WTC11 (cell line): Measurements from ENCODE around the gene PRR13. TPM values are rescaled to one million over a fixed set of nuclear protein-coding genes. Genes with fewer than 3 reads are reported as not detected.
A peak's percentile ranks its signal among the peaks of the same experiment; 100 is the strongest.

ENCODE experiments used
- ATAC-seq: fragments of 200-7000 bp; cut with Tn5 transposase; 2 replicates; pipeline ENCODE4 v1.10.0; 2021; ENCODE audit warnings: mild to moderate bottlenecking, moderate library complexity
- CTCF ChIA-PET: fragments of 300-600 bp; sonication (Branson Sonifier 250); formaldehyde crosslinking; loops from one replicate; lab custom pipeline; 2021; ENCODE audit warnings: antibody characterized with exemption; lab: Charles Lee
- POLR2A ChIA-PET: fragments of 350-600 bp; sonication (Branson Sonifier 250); formaldehyde crosslinking; loops from one replicate; lab custom pipeline; 2021; ENCODE audit warnings: antibody characterized with exemption; lab: Charles Lee
- DNase-seq: peaks from one replicate; pipeline ENCODE4 v3.0.0; 2021; ENCODE audit warnings: low spot score
- H3K27ac Mint-ChIP-seq: 2 replicates; pipeline ENCODE4 v1.8.0; 2021; ENCODE audit warnings: mixed read lengths
- H3K27me3 Mint-ChIP-seq: 2 replicates; pipeline ENCODE4 v1.8.0; 2021; ENCODE audit warnings: low read depth, mild to moderate bottlenecking, moderate library complexity, mixed read lengths
- H3K36me3 Mint-ChIP-seq: 2 replicates; pipeline ENCODE4 v1.8.0; 2021; ENCODE audit warnings: mixed read lengths
- H3K4me1 Mint-ChIP-seq: 2 replicates; pipeline ENCODE4 v1.8.0; 2022; ENCODE audit warnings: mixed read lengths
- H3K4me3 Mint-ChIP-seq: 2 replicates; pipeline ENCODE4 v1.8.0; 2021; ENCODE audit warnings: mild to moderate bottlenecking, moderate library complexity, mixed read lengths
- H3K9me3 Mint-ChIP-seq: 2 replicates; pipeline ENCODE4 v1.8.0; 2021; ENCODE audit warnings: mixed read lengths
- AR ChIP-seq: fragments of 250-450 bp; sonication (Bioruptor Pico); IDR thresholded peaks from 2 replicates; pipeline ENCODE4 v1.9.0; 2021; ENCODE audit warnings: mild to moderate bottlenecking
- ATF2 ChIP-seq: sonication (generic); formaldehyde crosslinking; IDR thresholded peaks from 2 replicates; pipeline ENCODE4 v1.8.1; 2022; ENCODE audit warnings: low read depth, missing genetic modification reagents, borderline replicate concordance
- ATF3 ChIP-seq: sonication (generic); formaldehyde crosslinking; conservative IDR thresholded peaks from 2 replicates; pipeline ENCODE4 v1.8.1; 2022; ENCODE audit warnings: mild to moderate bottlenecking, missing genetic modification reagents
- E2F4 ChIP-seq: sonication (generic); formaldehyde crosslinking; IDR thresholded peaks from 2 replicates; pipeline ENCODE4 v1.8.1; 2022; ENCODE audit warnings: low read depth, mild to moderate bottlenecking, moderate library complexity, missing genetic modification reagents, borderline replicate concordance
- FOXK1 ChIP-seq: sonication (generic); formaldehyde crosslinking; IDR thresholded peaks from 2 replicates; pipeline ENCODE4 v1.8.0; 2022; ENCODE audit warnings: mild to moderate bottlenecking, moderate library complexity, missing genetic modification reagents
- FOXP4 ChIP-seq: sonication (generic); formaldehyde crosslinking; IDR thresholded peaks from 2 replicates; pipeline ENCODE4 v1.8.0; 2022; ENCODE audit warnings: mild to moderate bottlenecking, missing genetic modification reagents
- GTF2I ChIP-seq: fragments of 250-450 bp; sonication (Bioruptor Pico); conservative IDR thresholded peaks from 2 replicates; pipeline ENCODE4 v1.4.0; 2021; ENCODE audit warnings: mild to moderate bottlenecking
- HMGA2 ChIP-seq: fragments of 250-450 bp; sonication (Bioruptor Pico); IDR thresholded peaks from 2 replicates; pipeline ENCODE4 v1.4.0; 2021; ENCODE audit warnings: mild to moderate bottlenecking, moderate library complexity
- JAZF1 ChIP-seq: fragments of 250-450 bp; sonication (Bioruptor Pico); IDR thresholded peaks from 2 replicates; pipeline ENCODE4 v1.9.0; 2021; ENCODE audit warnings: moderate library complexity, mild to moderate bottlenecking, inconsistent platforms
- JUN ChIP-seq: sonication (generic); formaldehyde crosslinking; IDR thresholded peaks from 2 replicates; pipeline ENCODE4 v1.8.0; 2023; ENCODE audit warnings: mild to moderate bottlenecking, missing genetic modification reagents
- NFYB ChIP-seq: sonication (generic); formaldehyde crosslinking; conservative IDR thresholded peaks from 2 replicates; pipeline ENCODE4 v1.8.0; 2022; ENCODE audit warnings: low read depth, missing genetic modification reagents
- OVOL2 ChIP-seq: fragments of 250-450 bp; sonication (Bioruptor Pico); IDR thresholded peaks from 2 replicates; pipeline ENCODE4 v1.9.0; 2021; ENCODE audit warnings: mild to moderate bottlenecking, borderline replicate concordance
- ZBTB43 ChIP-seq: sonication (generic); formaldehyde crosslinking; IDR thresholded peaks from 2 replicates; pipeline ENCODE4 v1.8.1; 2023; ENCODE audit warnings: mild to moderate bottlenecking, missing genetic modification reagents
- ZNF138 ChIP-seq: sonication (generic); formaldehyde crosslinking; conservative IDR thresholded peaks from 2 replicates; pipeline ENCODE4 v1.8.1; 2022; ENCODE audit warnings: mild to moderate bottlenecking, moderate library complexity, missing genetic modification reagents
- ZNF317 ChIP-seq: sonication (generic); formaldehyde crosslinking; IDR thresholded peaks from 2 replicates; pipeline ENCODE4 v1.8.1; 2023; ENCODE audit warnings: low read depth, mild to moderate bottlenecking, moderate library complexity, missing genetic modification reagents, borderline replicate concordance
- total RNA-seq: library from RNA; stranded (reverse); gene quantifications from 3 replicates; pipeline ENCODE4 v1.2.3, GENCODE V29; 2021
- TF ChIP-seq, protein P1 (sequence below): sonication (generic); formaldehyde crosslinking; IDR thresholded peaks from 2 replicates; pipeline ENCODE4 v1.8.1; 2022; ENCODE audit warnings: mild to moderate bottlenecking, missing genetic modification reagents, moderate library complexity, borderline replicate concordance
- TF ChIP-seq, protein P2 (sequence below): sonication (generic); formaldehyde crosslinking; IDR thresholded peaks from 2 replicates; pipeline ENCODE4 v1.8.1; 2023; ENCODE audit warnings: mild to moderate bottlenecking, missing genetic modification reagents, moderate library complexity

Gene PRR13
- total RNA-seq, 1 experiment from 2014 or later, result 187 TPM

DNA sequence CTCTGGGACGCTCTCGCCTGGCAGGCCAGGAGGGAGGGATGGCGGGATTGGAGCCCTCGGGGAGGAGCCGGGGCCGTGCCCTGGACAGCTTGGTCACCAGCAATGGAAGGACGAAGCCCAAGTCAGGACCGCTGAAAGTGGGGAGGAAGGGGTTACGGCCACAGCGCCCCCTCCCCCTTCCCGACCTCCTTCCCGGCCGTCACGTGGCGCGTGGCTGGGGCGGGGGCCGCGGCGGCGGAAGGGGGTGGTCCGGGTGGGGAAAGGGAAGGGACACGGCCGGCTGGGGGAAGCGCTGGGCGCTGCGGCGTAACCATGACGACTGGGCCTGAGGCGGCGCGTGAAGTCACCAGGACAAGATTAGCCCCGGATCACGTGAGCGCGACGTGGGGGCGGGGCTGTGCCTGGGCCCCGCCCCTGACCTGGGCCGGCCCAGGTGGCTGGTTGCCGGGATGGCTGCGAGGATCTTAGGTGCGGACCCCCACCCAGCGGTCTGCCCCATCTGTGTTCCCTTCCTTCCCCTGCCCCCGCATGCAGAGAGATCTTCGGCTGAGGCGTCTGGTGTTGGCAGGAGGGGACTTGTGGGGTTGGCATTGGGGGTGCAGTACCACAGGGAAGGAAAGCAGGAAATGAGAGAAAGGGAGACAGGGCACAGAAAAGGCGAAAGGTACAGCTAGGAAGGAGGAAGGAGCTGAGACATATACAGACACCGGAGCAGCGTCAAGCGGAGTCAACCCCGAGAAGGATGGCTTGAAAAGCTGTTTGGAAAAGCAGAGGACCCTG, 51.5 kb downstream of the PRR13 start (continued):
- TF ChIP-seq AR (CRISPR knock-in tag) (no peak), FOXK1 (CRISPR knock-in tag) (peak; percentile 67; the same call in 1 of the 2 replicates), FOXP4 (0 out of 2 replicates have a peak, but pooled peaks have one; percentile 60), HMGA2 (CRISPR knock-in tag) (no peak), JAZF1 (CRISPR knock-in tag) (no peak), E2F4 (CRISPR knock-in tag) (no peak), ZNF138 (0 out of 2 replicates have a peak, but pooled peaks have one; percentile 70), NFYB (no peak), ATF2 (CRISPR knock-in tag) (no peak), ZBTB43 (0 out of 2 replicates have a peak, but pooled peaks have one; percentile 55), GTF2I (CRISPR knock-in tag) (no peak)

- ChIA-PET CTCF (interaction anchor here (0.6 to 4.8 kb wide), 14 partner anchors 11 to 264 kb away, joined by 3 to 39 read pairs (median 5); partner anchors contain the start of genes AAAS, ATF7 and ATP5MC2), POLR2A (interaction anchor here (0.6 to 3.2 kb wide), 3 partner anchors 11 to 282 kb away, joined by 3 to 23 read pairs (median 3); no protein-coding TSS in a partner anchor)
- Mint-ChIP-seq H3K4me3 (peak overlapping the region; percentile 88), H3K9me3 (no peaks in the 10 kb centered on the region), H3K36me3 (no peaks in the 10 kb centered on the region), H3K27ac (peak overlapping the region; percentile 99), H3K27me3 (no peaks in the 10 kb centered on the region), H3K4me1 (peaks cover 52% of the 10 kb centered on the region)
- TF ChIP-seq HMGA2 (CRISPR knock-in tag) (no peak), ZBTB43 (no peak), JUN (CRISPR knock-in tag) (no peak), OVOL2 (CRISPR knock-in tag) (no peak), NFYB (no peak), ZNF317 (no peak), GTF2I (CRISPR knock-in tag) (no peak), ATF3 (no peak)
- TF ChIP-seq, protein P1, sequence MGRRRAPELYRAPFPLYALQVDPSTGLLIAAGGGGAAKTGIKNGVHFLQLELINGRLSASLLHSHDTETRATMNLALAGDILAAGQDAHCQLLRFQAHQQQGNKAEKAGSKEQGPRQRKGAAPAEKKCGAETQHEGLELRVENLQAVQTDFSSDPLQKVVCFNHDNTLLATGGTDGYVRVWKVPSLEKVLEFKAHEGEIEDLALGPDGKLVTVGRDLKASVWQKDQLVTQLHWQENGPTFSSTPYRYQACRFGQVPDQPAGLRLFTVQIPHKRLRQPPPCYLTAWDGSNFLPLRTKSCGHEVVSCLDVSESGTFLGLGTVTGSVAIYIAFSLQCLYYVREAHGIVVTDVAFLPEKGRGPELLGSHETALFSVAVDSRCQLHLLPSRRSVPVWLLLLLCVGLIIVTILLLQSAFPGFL (CRISPR knock-in tag), result no peak
- TF ChIP-seq, protein P2, sequence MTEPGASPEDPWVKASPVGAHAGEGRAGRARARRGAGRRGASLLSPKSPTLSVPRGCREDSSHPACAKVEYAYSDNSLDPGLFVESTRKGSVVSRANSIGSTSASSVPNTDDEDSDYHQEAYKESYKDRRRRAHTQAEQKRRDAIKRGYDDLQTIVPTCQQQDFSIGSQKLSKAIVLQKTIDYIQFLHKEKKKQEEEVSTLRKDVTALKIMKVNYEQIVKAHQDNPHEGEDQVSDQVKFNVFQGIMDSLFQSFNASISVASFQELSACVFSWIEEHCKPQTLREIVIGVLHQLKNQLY (CRISPR knock-in tag), result no peak
- ATAC-seq (no peak), DNase-seq (no peak)
These were observed 52.3 kb downstream of the PRR13 start for GRCh38 chr12:53493610-53494391.
